Left ventricle myocardium inferior (tissue), 1 donor: ENCODE data around the gene MUC6. TPM values are rescaled to one million over a fixed set of nuclear protein-coding genes. Genes with fewer than 3 reads are reported as not detected.

Source experiments
- DNase-seq: peaks from one replicate; pipeline ENCODE4 v3.0.0-alpha.2; 2020
- H3K27ac ChIP-seq: fragments of 200-600 bp; replicated peaks from 2 replicates; pipeline ENCODE4 v1.8.0; 2021
- H3K27me3 ChIP-seq: fragments of 200-600 bp; 2 replicates; pipeline ENCODE4 v1.8.0; 2021; ENCODE audit warnings: low read depth
- H3K36me3 ChIP-seq: fragments of 200-600 bp; 2 replicates; pipeline ENCODE4 v1.8.0; 2021
- H3K4me1 ChIP-seq: fragments of 200-600 bp; 2 replicates; pipeline ENCODE4 v1.8.0; 2021
- H3K4me3 ChIP-seq: fragments of 200-600 bp; 2 replicates; pipeline ENCODE4 v1.8.0; 2021; ENCODE audit warnings: mild to moderate bottlenecking, moderate library complexity
- H3K9me3 ChIP-seq: fragments of 200-600 bp; replicated peaks from 2 replicates; pipeline ENCODE4 v1.8.0; 2021
- CTCF ChIP-seq: fragments of 200-600 bp; IDR thresholded peaks from 2 replicates; pipeline ENCODE4 v1.8.0; 2021; ENCODE audit warnings: antibody characterized with exemption, mild to moderate bottlenecking, borderline replicate concordance
- intact Hi-C: fragments of 100-400 bp; cut with micrococcal nuclease; formaldehyde crosslinking; loops from one replicate; pipeline ENCODE4 v1.11.0; 2022
- total RNA-seq: library from RNA; stranded (reverse); fragmentation: NEBNext Ultra II Directional; extraction: Animal tissue kit (Norgen Biotek cat#: 25700); gene quantifications from one replicate; pipeline ENCODE4 v1.2.1, GENCODE V29; 2021
- donor health status: DM: no; HTN: yes; CAD: no; lungs with severe emphysema.

The MUC6 gene
- total RNA-seq, 1 donor from 2014 or later = not detected

GRCh38 chr11:1013631-1013935 lies 22.9 kb downstream of the MUC6 start:
- Histone ChIP-seq H3K36me3 (peaks cover 47% of the 10 kb centered on the region), H3K27me3 (no peaks in the 10 kb centered on the region), H3K9me3 (no peaks in the 10 kb centered on the region), H3K27ac (no peak overlapping the region), H3K4me1 (no peaks in the 10 kb centered on the region), H3K4me3 (no peak overlapping the region)
- intact Hi-C loops = no loop called here
- TF ChIP-seq CTCF = no peak
- no peak for DNase-seq

- TF ChIP-seq CTCF = no peak
- Histone ChIP-seq H3K4me3 (no peak overlapping the region), H3K9me3 (no peaks in the 10 kb centered on the region), H3K36me3 (peaks cover 53% of the 10 kb centered on the region), H3K27me3 (no peaks in the 10 kb centered on the region), H3K4me1 (no peaks in the 10 kb centered on the region), H3K27ac (no peak overlapping the region)
- intact Hi-C loops = no loop called here
- no peak for DNase-seq
Observed at GRCh38 chr11:1012740-1013630, 23.5 kb downstream of the MUC6 start.

- Histone ChIP-seq H3K36me3 (peaks cover 60% of the 10 kb centered on the region), H3K27me3 (no peaks in the 10 kb centered on the region), H3K27ac (no peak overlapping the region), H3K4me1 (no peaks in the 10 kb centered on the region), H3K4me3 (no peak overlapping the region), H3K9me3 (no peaks in the 10 kb centered on the region)
- DNase-seq = no peak
- no peak for TF ChIP-seq CTCF
- intact Hi-C loops = no loop called here
Observed at GRCh38 chr11:1012291-1012690, 24.2 kb downstream of the MUC6 start.

- H3K27ac ChIP-seq = no peak overlapping the region
- no peak overlapping the region for H3K4me3 ChIP-seq
- DNase-seq = no peak
- intact Hi-C loops = no loop called here
- no peaks in the 10 kb centered on the region for H3K27me3 ChIP-seq
- H3K9me3 ChIP-seq = no peaks in the 10 kb centered on the region
- peaks cover 8% of the 10 kb centered on the region for H3K4me1 ChIP-seq
- H3K36me3 ChIP-seq = peaks cover 64% of the 10 kb centered on the region
- no peak for TF ChIP-seq CTCF
Observed at GRCh38 chr11:1011320-1011698, 25.2 kb downstream of the MUC6 start.

- H3K27me3 ChIP-seq = no peaks in the 10 kb centered on the region
- no peaks in the 10 kb centered on the region for H3K9me3 ChIP-seq
- peaks cover 64% of the 10 kb centered on the region for H3K36me3 ChIP-seq
- DNase-seq = no peak
- H3K27ac ChIP-seq = no peak overlapping the region
- intact Hi-C loops = no loop called here
- peaks cover 14% of the 10 kb centered on the region for H3K4me1 ChIP-seq
- H3K4me3 ChIP-seq = no peak overlapping the region
- TF ChIP-seq CTCF = no peak
Observed at GRCh38 chr11:1010551-1011319, 25.8 kb downstream of the MUC6 start.
